HCT116 (cell line): ENCODE measurements around the gene SPACDR. TPM values are rescaled to one million over a fixed set of nuclear protein-coding genes. Genes with fewer than 3 reads are reported as not detected.

Experiments used
- ATAC-seq: fragments of 200-7000 bp; cut with Tn5 transposase; 2 replicates; pipeline ENCODE4 v1.9.1; 2020; ENCODE audit warnings: mild to moderate bottlenecking, moderate library complexity
- BruUV-seq: library from RNA; stranded (reverse); fragments of 400-500 nt; replicated peaks from 2 replicates; lab custom pipeline; 2021; lab: Mats Ljungman, UMichigan
- CTCF ChIA-PET: fragments of 300-600 bp; sonication (Branson Sonifier 250); formaldehyde crosslinking; loops from one replicate; lab custom pipeline; 2021; ENCODE audit warnings: antibody characterized with exemption; lab: Charles Lee
- POLR2A ChIA-PET: fragments of 300-600, 350-600 bp; sonication (Branson Sonifier 250); formaldehyde crosslinking; loops from one replicate; lab custom pipeline; 2021; ENCODE audit warnings: antibody characterized with exemption; lab: Charles Lee
- RAD21 ChIA-PET, 2 experiments: fragments of 300-600 bp; sonication (Branson Sonifier 250); formaldehyde crosslinking; loops; one replicate each; lab custom pipeline; 2023; ENCODE audit warnings: low total read pairs in 2 of 2; ENCODE audit not compliant: uncharacterized antibody in 2 of 2, unreplicated experiment in 2 of 2, low non-redundant PET in 1 of 2; lab: Charles Lee
- DNase-seq: peaks from one replicate; pipeline ENCODE4 v3.0.0-alpha.2; 2010; ENCODE audit warnings: low read depth, low spot score
- H2AFZ ChIP-seq: fragments of 200-600 bp; shearing (Covaris generic), sonication (generic); 2 replicates; pipeline ENCODE4 v1.6.1; 2017; ENCODE audit warnings: low read depth, mixed run types, mixed read lengths, antibody characterized with exemption, low read length; ENCODE audit not compliant: poor library complexity, severe bottlenecking
- H3K27ac ChIP-seq: 2 replicates; pipeline ENCODE4 v1.5.1; 2012; ENCODE audit warnings: low read depth, low read length
- H3K27me3 ChIP-seq: fragments of 200-600 bp; sonication (generic); 2 replicates; pipeline ENCODE4 v1.6.1; 2016; ENCODE audit warnings: mixed run types, low read length, mixed read lengths; ENCODE audit not compliant: insufficient read depth
- H3K36me3 ChIP-seq, 2 experiments: fragments of 200-500 bp in 1 of 2; fragments of 200-600 bp in 1 of 2; sonication (Bioruptor generic) in 1 of 2; sonication (generic) in 1 of 2; 2 replicates each; pipeline versions ENCODE4 v1.5.1 to v1.6.1; 2014 to 2016; ENCODE audit warnings: low read length in 2 of 2, inconsistent platforms in 1 of 2, mixed read lengths in 1 of 2, mixed run types in 1 of 2; ENCODE audit not compliant: insufficient read depth in 2 of 2, control insufficient read depth in 1 of 2
- H3K4me1 ChIP-seq, 2 experiments: fragments of 200-600 bp in 1 of 2; sonication (generic) in 1 of 2; 2 replicates each; pipeline versions ENCODE4 v1.5.1 to v1.6.1; 2012 to 2017; ENCODE audit warnings: low read length in 2 of 2, inconsistent platforms in 1 of 2, mild to moderate bottlenecking in 1 of 2, mixed read lengths in 1 of 2, mixed run types in 1 of 2, moderate library complexity in 1 of 2; ENCODE audit not compliant: insufficient read depth in 2 of 2, control insufficient read depth in 1 of 2
- H3K4me2 ChIP-seq: fragments of 200-600 bp; sonication (generic); 2 replicates; pipeline ENCODE4 v1.6.1; 2017; ENCODE audit warnings: mixed run types, low read length, mixed read lengths
- H3K4me3 ChIP-seq, 2 experiments: fragments of 200-600 bp in 1 of 2; sonication (generic) in 1 of 2; replicated peaks in 1 of 2; 2 replicates each; pipeline ENCODE4 v1.5.1; 2011 to 2016; ENCODE audit warnings: low read length in 2 of 2, control low read depth in 1 of 2, low read depth in 1 of 2, mild to moderate bottlenecking in 1 of 2, mixed read lengths in 1 of 2, mixed run types in 1 of 2
- H3K79me2 ChIP-seq: fragments of 200-600 bp; sonication (generic); 2 replicates; pipeline ENCODE4 v1.6.1; 2017; ENCODE audit warnings: mild to moderate bottlenecking, mixed run types, low read length, moderate library complexity, mixed read lengths; ENCODE audit not compliant: insufficient read depth
- H3K9ac ChIP-seq: fragments of 200-600 bp; sonication (generic); 2 replicates; pipeline ENCODE4 v1.6.1; 2016; ENCODE audit warnings: low read length, mixed read lengths
- H3K9me2 ChIP-seq: fragments of 200-600 bp; sonication (generic), shearing (Covaris generic); 2 replicates; pipeline ENCODE4 v1.6.1; 2017; ENCODE audit warnings: mixed run types, mild to moderate bottlenecking, moderate library complexity; ENCODE audit not compliant: insufficient read depth
- H3K9me3 ChIP-seq, 2 experiments: fragments of 200-500 bp in 1 of 2; fragments of 200-600 bp in 1 of 2; sonication (Bioruptor generic) in 1 of 2; sonication (generic) in 1 of 2; 2 replicates each; pipeline ENCODE4 v1.6.1; 2014 to 2017; ENCODE audit warnings: low read length in 2 of 2, mixed read lengths in 2 of 2, inconsistent platforms in 1 of 2, low read depth in 1 of 2, mild to moderate bottlenecking in 1 of 2, mixed run types in 1 of 2, moderate library complexity in 1 of 2; ENCODE audit not compliant: control insufficient read depth in 1 of 2, insufficient read depth in 1 of 2
- H4K20me1 ChIP-seq: fragments of 200-600 bp; sonication (generic), shearing (Covaris generic); 2 replicates; pipeline ENCODE4 v1.6.1; 2017; ENCODE audit warnings: mixed run types, mild to moderate bottlenecking, moderate library complexity; ENCODE audit not compliant: insufficient read depth
- CBX3 ChIP-seq: IDR thresholded peaks from 2 replicates; pipeline ENCODE4 v1.6.1; 2012; ENCODE audit warnings: low read depth
- CEBPB ChIP-seq: IDR thresholded peaks from 2 replicates; pipeline ENCODE4 v1.6.1; 2012; ENCODE audit warnings: low read depth
- CTCF ChIP-seq, 3 experiments: fragments of 200-600 bp in 1 of 3; sonication (generic) in 1 of 3; IDR thresholded peaks in 2 of 3; conservative IDR thresholded peaks in 1 of 3; 2 replicates each; pipeline ENCODE4 v1.5.1; 2012 to 2017; ENCODE audit warnings: low read depth in 2 of 3, low read length in 2 of 3, antibody characterized with exemption in 1 of 3, borderline replicate concordance in 1 of 3, control low read depth in 1 of 3, mild to moderate bottlenecking in 1 of 3, mixed read lengths in 1 of 3, mixed run types in 1 of 3, moderate library complexity in 1 of 3; ENCODE audit not compliant: insufficient read depth in 1 of 3
- EGR1 ChIP-seq: IDR thresholded peaks from 2 replicates; pipeline ENCODE4 v1.6.1; 2012; ENCODE audit warnings: low read depth
- ELF1 ChIP-seq: IDR thresholded peaks from 2 replicates; pipeline ENCODE4 v1.6.1; 2012; ENCODE audit warnings: low read depth, borderline replicate concordance
- EZH2 ChIP-seq: fragments of 200-600 bp; sonication (generic); IDR thresholded peaks from 2 replicates; pipeline ENCODE4 v1.6.1; 2017; ENCODE audit warnings: antibody characterized with exemption, mixed run types
- EZH2phosphoT487 ChIP-seq: fragments of 200-600 bp; IDR thresholded peaks from 2 replicates; pipeline ENCODE4 v1.6.1; 2018; ENCODE audit warnings: antibody characterized with exemption, borderline replicate concordance
- FOSL1 ChIP-seq: IDR thresholded peaks from 2 replicates; pipeline ENCODE4 v1.6.1; 2012; ENCODE audit warnings: low read depth
- JUND ChIP-seq: IDR thresholded peaks from 2 replicates; pipeline ENCODE4 v1.6.1; 2012
- MAX ChIP-seq: IDR thresholded peaks from 2 replicates; pipeline ENCODE4 v1.6.1; 2012
- POLR2A ChIP-seq: IDR thresholded peaks from 2 replicates; pipeline ENCODE4 v1.7.0; 2011; ENCODE audit warnings: borderline replicate concordance; ENCODE audit not compliant: insufficient read depth, insufficient read length; ENCODE audit errors: extremely low read depth
- POLR2AphosphoS5 ChIP-seq: IDR thresholded peaks from 2 replicates; pipeline ENCODE4 v1.6.1; 2011; ENCODE audit warnings: mild to moderate bottlenecking, low read depth, low read length, moderate library complexity
- RAD21 ChIP-seq: IDR thresholded peaks from 2 replicates; pipeline ENCODE4 v1.6.1; 2012; ENCODE audit warnings: low read depth, mild to moderate bottlenecking
- REST ChIP-seq: IDR thresholded peaks from 2 replicates; pipeline ENCODE4 v1.6.1; 2012; ENCODE audit warnings: low read depth
- SIN3A ChIP-seq: IDR thresholded peaks from 2 replicates; pipeline ENCODE4 v1.6.1; 2012; ENCODE audit warnings: low read depth
- SP1 ChIP-seq: IDR thresholded peaks from 2 replicates; pipeline ENCODE4 v1.6.1; 2012; ENCODE audit warnings: low read depth
- SRF ChIP-seq: IDR thresholded peaks from 2 replicates; pipeline ENCODE4 v1.6.1; 2012; ENCODE audit warnings: low read depth
- TCF7L2 ChIP-seq: IDR thresholded peaks from 2 replicates; pipeline ENCODE4 v1.7.0; 2011; ENCODE audit warnings: borderline replicate concordance, inconsistent platforms; ENCODE audit not compliant: insufficient read depth, insufficient read length; ENCODE audit errors: extremely low read depth
- YY1 ChIP-seq: IDR thresholded peaks from 2 replicates; pipeline ENCODE4 v1.6.1; 2011; ENCODE audit warnings: low read length, low read depth, moderate library complexity, mild to moderate bottlenecking; ENCODE audit not compliant: insufficient replicate concordance; ENCODE audit errors: extremely low read depth
- ZFX ChIP-seq: fragments of 450-650 bp; IDR thresholded peaks from 2 replicates; pipeline ENCODE4 v1.6.1; 2017
- ZNF274 ChIP-seq: fragments of 200-500 bp; sonication (Bioruptor generic); IDR thresholded peaks from 2 replicates; pipeline ENCODE4 v1.6.1; 2014; ENCODE audit warnings: mild to moderate bottlenecking, low read depth, low read length, inconsistent platforms
- intact Hi-C: fragments of 100-400 bp; cut with micrococcal nuclease; formaldehyde crosslinking; loops from 2 replicates; pipeline ENCODE4 v1.10.0; 2022
- total RNA-seq: library from RNA; stranded (reverse); gene quantifications from one replicate; pipeline ENCODE4 v1.2.1, GENCODE V29; 2021; ENCODE audit not compliant: unreplicated experiment
- TF ChIP-seq, protein P1 (sequence below): IDR thresholded peaks from 2 replicates; pipeline ENCODE4 v1.6.1; 2012

The SPACDR gene
- total RNA-seq, 1 experiment from 2014 or later, result 1.7 TPM

DNA sequence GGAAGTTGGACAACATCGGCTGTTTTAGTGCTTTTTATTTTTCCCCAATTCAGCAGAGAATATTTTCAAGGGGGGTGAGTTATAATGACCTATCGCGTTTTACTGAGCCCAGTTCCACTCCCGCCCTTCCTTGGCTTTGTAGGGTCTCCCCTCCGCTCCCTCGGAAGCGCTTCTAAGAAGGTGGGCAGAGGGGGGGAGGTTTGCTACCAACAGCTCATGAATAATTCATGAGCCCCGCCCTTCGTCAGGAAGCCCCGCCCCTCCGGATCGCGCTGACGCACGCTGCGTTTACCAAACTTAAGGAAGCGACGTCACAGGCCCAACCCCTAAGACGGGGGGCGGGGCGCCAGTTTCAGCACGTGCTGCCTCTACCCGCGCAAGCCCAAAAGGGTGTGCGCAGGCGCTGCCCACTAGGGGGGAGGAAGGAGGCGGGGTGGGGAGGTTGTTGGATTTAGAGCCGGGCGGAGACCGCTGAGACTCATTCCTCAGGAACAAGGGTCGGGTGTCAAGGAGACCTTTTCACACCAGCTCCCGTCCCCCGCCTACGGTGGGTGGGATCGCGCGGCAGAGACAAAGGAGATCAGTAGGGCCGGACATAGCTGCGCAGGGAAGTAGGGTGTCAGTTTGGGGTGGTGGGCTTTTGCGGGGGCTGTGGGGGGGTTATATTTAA, 35.0 kb downstream of the SPACDR start:
- no peaks in the 10 kb centered on the region for H4K20me1 ChIP-seq
- H2AFZ ChIP-seq, result no peak overlapping the region
- RAD21 ChIA-PET, result interaction anchor here in 1 of 2 experiments (1.0 kb wide), 1 partner anchor 296 kb away, joined by 3 read pairs; no protein-coding TSS in a partner anchor
- no peaks in the 10 kb centered on the region for H3K9me2 ChIP-seq
- peak overlapping the region; percentile 89 for H3K4me2 ChIP-seq
- no peaks in the 10 kb centered on the region for H3K27me3 ChIP-seq
- peaks cover 45% of the 10 kb centered on the region for H3K79me2 ChIP-seq
- H3K36me3 ChIP-seq, result peaks cover 4 to 30% of the 10 kb centered on the region in 2 experiments; a peak in 2 of 4 replicates
- BruUV-seq, result no TSS peak
- CTCF ChIA-PET, result interaction anchor here (1.0 to 2.6 kb wide), 4 partner anchors 21 to 277 kb away, joined by 3 to 12 read pairs (median 4); partner anchors contain the start of genes POP7 and TSC22D4
- intact Hi-C loops, result no loop called here
- DNase-seq (peak; percentile 99), ATAC-seq (peak; percentile 75)
- peak overlapping the region; percentile 89 for H3K9ac ChIP-seq
- H3K4me3 ChIP-seq, result peak overlapping the region; percentile 82 to 85
- peak overlapping the region; percentile 99 for H3K27ac ChIP-seq
- peaks cover 0 to 52% of the 10 kb centered on the region in 2 experiments for H3K4me1 ChIP-seq
- no peaks in the 10 kb centered on the region for H3K9me3 ChIP-seq
- POLR2A ChIA-PET, result interaction anchor here (0.8 to 2.5 kb wide), 28 partner anchors 8 to 656 kb away, joined by 3 to 15 read pairs (median 4); partner anchors contain the start of genes AGFG2, AP4M1, FBXO24 and LAMTOR4
- TF ChIP-seq FOSL1 (no peak), CBX3 (no peak), YY1 (peak; percentile 43), TCF7L2 (peak; percentile 54), ZFX (no peak), SRF (no peak), ELF1 (no peak), CTCF (IDR thresholded peaks at IDR 0.05 in 2 of 3, conservative IDR thresholded peaks at IDR 0.05 in 1 of 3; ENCODE audit: borderline replicate concordance in 1 of 3, insufficient read depth in 1 of 3, low read depth in 2 of 3, low read length in 2 of 3) (no peak), ZNF274 (no peak), EZH2 (no peak), SP1 (no peak), POLR2AphosphoS5 (peak; percentile 86), REST (no peak), EGR1 (no peak), SIN3A (no peak), MAX (no peak), CEBPB (no peak), JUND (no peak), POLR2A (peak; percentile 8), EZH2phosphoT487 (no peak), RAD21 (no peak)
- TF ChIP-seq, protein P1, sequence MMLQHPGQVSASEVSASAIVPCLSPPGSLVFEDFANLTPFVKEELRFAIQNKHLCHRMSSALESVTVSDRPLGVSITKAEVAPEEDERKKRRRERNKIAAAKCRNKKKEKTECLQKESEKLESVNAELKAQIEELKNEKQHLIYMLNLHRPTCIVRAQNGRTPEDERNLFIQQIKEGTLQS, result no peak
